ENCODE data around the gene TTC28.
"Not testable (repeated sequence)": the region's sequence is repeated elsewhere in the genome, so short reads cannot be mapped to it uniquely, and the experiment has no call there.

The TTC28 gene

DNA sequence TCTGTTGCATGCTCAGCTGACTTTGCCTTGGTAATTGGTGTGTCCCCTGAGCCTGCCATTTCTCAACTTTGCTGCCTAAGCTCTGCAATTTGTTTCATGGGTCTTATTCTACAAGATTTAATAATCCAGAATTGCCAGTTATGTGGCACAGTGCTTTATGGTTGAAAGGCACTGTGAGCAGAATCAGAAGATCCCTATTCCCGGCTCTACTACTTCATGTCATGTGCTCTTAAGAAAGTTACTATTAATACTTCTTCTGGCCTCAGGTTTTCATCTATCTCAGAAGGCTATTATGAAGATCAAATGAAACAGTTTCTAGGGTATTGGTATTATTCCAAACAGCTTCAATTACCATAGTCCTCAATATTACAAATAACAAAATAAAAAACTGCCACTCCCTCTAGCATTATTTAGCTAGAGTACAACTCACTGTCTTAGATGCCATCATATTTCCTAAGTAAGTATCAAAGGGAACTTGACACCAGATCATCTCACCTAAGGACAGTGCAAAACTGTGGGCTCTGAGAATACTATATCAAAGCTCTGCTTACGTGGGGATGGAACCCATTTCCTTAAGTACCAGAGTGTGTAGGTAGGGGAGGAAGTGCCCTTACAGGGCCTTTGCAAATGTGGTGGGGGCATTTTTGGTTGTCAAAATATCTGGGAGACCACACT is 560.5 kb downstream of the TTC28 start:
- DNase-seq, result no peak

DNA sequence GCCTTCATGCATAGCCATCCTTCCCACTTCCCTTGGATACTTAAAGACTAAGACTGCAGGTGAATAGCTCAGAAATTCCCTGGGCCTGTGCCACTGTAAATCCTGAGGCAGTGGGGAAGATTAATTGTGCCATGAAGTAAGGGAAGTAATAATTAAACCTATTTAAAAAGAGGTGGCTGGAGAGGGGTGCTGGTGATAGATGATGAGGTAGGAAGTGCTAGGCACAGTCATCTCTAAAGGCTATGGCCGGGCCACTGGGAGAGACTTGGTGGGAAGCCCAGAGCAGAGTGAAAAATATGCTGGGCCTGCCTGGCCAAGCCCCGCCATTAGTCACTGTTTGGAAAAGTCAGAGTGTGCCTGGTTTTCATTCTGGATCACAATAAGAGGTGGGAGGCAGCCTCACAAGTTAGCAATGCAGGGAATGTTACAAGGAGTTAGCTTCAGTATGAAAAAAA is 563.4 kb downstream of the TTC28 start:
- DNase-seq, result no peak

DNA sequence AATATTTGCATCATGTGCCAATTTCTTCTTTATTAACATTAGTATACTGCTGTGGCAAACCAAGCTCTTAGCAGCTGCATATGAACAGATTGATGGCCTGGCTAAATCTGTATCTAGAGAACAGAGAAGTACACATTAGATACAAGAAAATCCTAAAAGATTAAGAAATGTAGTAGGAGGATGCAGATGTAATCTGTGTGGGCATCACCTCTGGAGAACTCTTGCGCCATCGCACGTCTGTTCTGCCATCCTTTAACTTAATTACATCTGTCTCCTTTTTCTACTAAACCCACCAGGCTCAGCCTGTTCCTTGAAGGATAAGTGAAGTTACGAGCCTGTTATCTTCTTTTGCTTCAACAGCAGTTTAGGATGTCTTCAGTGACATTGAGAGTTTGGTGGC is 564.2 kb downstream of the TTC28 start:
- no peak for DNase-seq

DNA sequence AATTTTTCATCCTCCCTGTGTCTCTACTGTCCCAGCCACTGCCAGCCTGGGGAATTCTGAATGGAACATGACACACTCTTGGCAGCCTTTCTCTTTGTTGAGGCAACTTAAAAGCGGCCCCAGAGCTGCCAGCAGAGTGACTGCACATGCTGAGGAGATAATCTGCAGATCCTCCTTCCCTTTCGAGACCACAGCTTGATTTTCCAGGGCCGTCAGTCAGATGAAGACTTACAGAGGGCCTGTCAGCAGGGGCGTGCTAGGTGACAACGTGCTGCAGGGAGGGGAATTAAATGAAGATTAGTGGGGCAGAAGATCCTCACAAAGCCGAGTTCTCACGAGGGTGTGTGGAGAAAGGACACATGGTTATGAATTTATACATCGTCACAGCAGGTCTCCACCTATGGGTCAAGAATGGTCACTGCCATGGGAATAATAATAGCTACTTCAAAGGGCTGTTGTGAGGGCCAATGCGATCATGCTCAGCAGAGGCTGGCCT is 567.0 kb downstream of the TTC28 start:
- DNase-seq, result no peak

DNA sequence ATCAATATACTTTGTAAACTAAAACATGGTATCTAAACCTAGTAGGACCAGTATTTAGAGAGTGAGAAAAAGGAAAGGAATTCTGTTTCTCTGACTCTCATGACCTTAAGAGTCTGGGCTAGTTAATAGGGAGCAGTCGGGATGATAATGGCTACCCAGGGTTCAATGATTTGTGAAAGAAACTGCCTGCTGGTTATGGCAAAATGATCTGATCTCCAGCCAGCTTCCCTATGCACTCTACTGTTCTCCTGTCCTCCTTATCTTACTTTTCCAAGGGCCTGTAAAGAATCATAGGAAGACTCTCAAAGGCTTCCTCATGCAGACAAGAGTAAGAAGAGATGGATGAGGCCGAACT is 567.5 kb downstream of the TTC28 start:
- no peak for DNase-seq

DNA sequence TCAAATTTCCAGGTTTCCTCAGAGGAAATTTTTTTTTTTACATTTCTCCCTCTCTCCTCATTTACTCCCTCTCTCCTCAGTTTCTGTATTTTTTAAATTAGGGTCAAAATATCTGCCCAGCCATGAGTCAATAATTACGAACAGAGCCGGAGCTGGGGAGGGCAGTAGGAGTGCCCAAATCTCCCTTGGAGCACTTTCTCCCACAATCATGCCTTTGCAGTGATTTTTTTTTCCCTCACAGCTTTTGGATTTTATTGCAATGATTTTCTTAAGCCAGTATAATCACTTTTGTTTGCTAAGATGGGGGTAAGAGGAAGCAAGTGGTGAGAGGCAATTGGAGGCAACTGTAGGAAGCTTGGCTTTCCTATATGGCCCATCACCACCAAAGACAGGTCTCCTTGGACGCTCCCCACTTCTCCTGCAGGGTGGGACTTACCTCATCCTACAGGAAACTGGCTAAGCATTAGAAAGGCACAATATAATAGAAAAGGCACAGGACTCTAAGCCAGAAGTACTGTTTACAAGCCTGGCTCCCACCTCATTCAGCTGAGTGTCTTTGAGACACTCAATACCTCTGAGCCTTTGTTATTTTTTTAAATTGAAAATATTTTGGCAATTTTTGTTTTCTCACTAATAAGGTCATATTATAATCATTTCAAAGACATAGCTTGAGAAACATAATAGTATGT is 568.0 kb downstream of the TTC28 start:
- no peak for DNase-seq

DNA sequence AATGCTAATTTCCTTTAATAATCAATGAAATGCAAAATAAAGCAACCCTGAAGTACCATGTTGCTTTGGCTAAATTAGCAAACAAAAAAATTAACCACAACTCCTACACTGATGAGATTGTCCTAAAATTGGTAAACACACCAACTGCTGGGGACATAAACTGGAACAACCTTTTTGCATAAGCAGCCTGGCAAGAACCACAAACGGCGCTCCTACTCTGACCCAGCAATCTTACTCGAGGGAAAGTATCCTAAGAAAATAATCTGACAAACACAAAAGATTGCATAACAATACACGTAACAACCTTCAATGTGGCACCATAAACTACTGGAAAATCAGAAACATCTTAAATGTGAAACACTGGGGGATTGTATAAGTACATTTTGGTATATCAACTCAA is 570.8 kb downstream of the TTC28 start:
- DNase-seq, result no peak

DNA sequence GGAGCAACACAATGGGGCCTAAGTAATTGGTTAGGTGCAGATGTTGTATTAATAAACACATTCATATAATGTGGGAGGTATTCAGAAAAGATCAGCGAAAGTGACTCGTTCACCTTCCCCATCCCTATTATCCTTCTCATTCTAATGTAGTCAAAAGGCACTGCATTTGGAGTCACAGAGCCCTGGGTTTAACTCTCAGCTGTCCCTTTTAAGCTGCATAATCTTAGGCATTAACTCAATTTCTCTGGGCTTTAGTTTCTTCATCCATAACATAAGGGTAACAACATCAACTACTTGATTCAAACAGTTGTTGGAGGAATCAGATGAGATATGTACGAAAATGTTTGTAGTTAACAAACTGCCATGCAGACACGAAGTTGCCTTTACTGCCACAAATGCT is 573.0 kb downstream of the TTC28 start:
- DNase-seq, result no peak

DNA sequence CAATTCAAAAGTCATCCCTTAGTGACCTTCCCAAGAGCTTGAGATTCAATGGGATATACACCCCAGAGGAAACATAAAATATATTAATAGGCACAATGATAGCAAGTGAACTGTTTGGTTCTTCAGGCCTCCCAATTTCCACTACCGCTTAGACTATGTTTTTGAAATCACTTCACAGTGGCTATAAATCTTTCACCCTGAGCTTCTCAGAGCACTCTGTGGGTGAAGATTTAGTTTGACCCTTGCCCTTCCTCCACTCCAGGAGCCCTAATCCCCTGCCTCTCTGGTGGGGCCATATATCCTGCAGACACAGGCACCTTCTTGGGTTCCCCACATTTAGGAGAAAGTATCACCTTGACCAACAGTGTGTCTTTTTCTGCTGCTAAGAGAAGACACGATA is 573.7 kb downstream of the TTC28 start:
- no peak for DNase-seq

DNA sequence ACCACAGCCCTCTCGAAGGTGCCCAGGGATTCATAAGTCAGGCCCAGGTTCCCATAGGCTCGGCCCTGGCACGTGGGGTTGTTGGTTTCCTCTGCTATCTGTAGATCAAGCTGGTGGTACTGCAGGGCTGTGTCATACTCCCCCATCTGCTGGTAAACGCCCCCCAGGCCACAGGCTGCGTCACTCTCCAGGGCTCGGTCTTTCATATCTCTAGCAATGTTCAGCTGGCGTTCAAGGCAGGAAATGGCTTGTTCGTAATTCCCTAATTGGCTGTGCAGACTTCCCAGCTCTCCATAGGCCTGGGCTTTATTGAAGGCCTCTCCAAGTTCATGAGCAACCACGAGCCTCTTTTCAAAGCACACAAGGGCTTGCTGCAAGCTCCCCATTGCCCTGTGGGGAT is 574.2 kb downstream of the TTC28 start:
- DNase-seq, result no peak

DNA sequence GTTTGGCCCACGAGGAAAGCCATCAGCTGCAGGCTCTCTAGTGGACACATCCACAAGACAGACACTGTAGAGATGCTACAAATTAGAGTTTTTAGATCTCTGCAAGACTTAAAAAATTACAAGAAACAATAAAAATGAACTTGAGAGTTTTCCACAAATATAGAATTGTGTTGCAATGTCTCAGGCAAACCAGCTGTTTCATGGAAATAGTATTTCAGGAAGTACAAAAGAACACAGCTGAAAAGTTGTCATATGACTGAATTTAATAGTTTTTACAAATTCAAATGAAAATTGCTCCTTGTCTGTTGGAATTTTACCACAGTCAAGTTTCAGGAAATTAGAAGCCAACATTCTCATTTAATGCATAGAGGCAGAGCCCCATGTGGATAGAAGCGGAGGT is 576.0 kb downstream of the TTC28 start:
- no peak for DNase-seq

DNA sequence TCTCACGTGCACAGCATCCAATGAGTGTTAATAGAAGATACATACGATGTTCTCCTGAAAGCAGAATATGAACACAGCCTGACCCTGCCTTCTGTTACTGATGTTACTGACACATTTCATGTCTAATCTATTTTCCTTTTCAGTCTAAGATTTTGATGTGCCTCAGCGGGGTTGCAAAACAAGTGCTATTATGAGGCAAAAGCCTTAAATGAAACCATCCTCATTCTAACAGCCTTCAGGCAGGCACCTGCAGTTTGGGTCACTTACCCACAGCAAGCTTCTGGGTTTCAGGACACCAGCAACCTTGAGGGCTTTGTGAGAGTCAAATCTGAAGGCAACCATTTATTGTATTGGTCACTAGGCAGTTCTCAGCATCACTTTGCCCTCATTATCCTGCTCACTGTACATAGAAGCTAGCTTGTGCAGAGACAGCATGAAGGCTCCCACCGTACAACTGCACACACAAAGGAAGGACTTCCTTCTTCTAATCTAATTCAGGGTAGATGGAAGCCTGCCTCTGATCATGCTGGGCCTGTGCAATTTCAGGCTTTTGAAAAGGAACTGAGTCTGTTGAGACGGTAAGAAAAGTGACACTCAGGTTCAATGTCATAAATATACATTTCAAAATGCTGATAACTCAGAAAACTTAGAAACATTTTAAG is 577.4 kb downstream of the TTC28 start:
- DNase-seq, result no peak

DNA sequence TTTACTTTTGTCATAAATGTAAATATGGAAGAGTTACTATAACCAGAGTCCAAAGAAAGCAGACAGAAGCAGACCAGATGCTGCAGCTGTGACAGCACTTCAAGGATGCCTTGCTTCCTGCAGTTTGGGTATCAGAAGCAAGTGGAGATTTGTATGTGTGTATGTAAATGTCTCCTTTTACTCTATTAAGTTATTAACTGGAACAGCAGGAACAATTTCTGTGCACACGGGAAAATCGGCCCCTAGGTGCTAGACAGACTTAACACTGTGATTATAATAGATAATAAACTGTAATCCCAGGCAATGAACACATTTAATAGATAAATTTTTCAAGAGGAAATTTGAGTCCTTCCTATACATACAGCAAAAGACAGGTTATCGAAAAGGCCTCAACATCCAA is 582.0 kb downstream of the TTC28 start:
- DNase-seq, result no peak

DNA sequence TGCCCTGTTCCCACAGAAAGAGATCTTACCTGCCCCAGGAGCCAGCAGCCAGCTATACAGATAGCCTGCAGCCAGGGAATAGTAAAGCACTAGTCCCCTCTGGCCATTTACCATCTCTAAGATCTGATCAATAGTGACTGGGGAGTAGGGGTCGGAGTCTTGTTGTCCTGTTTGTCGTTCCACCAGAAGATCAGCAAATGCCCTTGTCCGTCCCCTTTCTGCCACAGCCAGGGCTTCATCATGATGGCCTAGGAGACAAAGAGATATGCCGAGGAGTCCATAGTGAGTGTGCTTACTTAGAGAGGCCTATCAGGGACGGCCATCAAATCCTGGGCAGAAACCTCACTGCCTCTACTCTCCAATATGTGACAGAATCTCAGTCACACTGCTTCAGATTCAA is 583.5 kb downstream of the TTC28 start:
- DNase-seq, result no peak

DNA sequence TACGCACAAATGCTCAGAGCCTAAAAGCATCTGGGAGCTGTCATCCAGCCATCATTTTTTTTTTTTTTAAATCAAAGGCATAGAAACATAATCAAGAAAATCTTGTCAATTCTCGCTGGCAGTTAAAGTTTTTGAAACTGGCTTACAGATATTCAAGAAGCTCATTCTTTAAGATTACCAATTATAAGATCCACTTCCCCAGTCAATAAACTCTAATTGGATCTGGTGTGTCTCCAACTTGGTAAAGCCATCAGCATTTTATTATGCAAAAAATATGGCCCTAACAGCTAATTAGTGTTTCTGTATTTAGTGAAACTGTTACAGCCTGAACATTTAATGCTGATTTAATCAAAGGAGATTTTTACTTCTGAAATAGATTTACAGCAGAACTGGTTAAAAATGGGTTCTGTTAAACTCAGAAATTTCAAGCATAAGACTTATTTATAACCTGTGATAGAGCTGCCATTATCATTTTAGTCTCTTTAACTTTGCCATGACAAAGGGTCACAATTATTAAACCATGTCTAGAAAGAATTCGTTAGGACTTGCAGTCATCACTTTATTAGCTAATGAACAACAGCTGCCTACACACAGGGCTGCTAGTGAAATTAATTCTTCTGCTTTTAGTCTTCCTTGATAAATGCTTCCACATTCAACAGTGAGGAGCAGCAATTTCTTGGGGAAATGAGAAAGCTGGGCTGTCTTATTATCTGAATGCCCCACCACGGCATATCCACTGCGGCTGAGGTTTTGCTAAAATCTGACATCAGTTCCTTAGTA is 584.1 kb downstream of the TTC28 start:
- DNase-seq, result no peak

DNA sequence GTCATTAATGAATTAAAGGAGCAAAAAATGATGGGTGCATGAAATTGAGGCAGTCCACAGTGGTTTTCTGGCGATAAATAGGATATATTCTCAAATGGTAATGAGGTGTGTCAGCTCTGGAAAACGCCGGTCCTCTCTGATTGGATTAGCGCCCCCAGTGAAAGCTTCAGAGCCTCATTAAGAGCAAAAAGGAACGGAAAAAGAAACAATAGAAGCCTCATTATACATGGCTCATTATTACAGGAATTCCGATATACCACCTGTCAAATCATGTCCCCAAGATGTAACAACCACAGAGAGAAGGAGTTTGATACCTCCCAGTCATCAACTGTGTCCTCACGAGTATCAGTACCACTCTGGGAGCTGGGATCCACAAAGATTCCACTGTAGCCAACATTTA is 584.9 kb downstream of the TTC28 start:
- DNase-seq, result no peak

DNA sequence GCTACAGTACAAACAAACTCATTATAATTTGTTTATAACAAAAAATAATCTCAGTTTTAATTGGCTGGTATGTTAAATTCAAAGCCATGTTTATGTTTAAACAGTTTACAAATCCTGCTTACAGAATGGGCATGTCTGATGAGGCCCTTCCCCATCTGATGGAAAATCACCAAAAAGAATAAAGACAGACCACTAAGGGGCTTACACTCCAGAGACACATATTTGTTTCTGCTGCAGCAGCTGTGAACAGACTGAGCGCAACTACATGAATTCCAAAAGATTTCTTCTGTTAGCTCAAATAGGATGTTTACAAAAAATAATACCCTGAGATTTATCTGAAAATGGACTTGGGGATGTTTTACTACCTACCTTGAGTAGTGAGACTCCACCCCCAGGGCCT is 585.9 kb downstream of the TTC28 start:
- no peak for DNase-seq

DNA sequence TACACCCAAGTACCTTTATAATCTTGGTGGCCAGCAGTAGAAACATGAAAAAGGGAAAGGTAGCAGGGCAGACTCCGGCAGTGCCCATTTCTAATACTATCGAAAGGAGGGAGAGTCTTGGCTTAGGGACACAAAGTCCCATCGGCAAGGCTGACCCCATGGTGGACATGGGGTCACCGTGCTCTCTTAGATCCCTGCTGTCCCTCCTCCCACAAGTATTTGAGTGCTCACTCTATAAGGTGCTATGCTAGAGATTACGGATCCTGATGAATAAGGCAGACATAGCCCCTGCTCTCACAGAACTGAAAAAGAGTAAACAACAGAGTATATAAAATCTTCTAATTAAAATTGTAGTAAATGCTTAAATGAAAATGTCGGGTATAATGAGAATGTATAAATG is 588.2 kb downstream of the TTC28 start:
- DNase-seq, result no peak

DNA sequence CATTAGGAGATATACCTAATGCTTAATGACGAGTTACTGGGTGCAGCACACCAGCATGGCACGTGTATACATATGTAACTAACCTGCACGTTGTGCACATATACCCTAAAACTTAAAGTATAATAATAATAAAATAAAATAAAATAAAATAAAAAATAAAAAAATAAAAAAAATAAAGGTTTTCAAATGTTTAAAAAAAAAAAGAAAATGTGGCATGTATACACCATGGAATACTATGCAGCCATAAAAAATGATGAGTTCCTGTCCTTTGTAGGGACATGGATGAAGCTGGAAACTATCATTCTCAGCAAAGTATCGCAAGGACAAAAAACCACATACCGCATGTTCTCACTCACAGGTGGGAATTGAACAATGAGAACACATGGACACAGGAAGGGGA is 590.1 kb downstream of the TTC28 start:
- not testable (repeated sequence) for DNase-seq

DNA sequence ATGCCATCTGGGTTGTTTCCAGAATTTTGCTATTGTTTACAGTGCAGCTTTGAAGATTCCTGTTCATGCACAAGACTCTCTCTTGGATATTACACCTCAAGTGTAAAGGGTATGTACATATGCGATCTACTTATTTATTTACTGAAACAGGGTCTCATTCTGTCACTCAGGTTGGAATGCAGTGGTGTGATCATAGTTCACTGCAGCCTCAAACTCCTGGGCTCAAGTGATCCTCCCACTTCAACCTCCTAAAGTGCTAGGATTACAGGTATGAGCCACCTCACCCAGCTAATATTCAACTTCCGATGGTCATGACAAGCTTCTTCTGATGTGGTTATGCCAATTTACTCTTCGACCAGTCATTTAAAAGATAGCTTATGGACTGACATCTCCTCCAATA is 602.5 kb downstream of the TTC28 start:
- DNase-seq, result no peak

DNA sequence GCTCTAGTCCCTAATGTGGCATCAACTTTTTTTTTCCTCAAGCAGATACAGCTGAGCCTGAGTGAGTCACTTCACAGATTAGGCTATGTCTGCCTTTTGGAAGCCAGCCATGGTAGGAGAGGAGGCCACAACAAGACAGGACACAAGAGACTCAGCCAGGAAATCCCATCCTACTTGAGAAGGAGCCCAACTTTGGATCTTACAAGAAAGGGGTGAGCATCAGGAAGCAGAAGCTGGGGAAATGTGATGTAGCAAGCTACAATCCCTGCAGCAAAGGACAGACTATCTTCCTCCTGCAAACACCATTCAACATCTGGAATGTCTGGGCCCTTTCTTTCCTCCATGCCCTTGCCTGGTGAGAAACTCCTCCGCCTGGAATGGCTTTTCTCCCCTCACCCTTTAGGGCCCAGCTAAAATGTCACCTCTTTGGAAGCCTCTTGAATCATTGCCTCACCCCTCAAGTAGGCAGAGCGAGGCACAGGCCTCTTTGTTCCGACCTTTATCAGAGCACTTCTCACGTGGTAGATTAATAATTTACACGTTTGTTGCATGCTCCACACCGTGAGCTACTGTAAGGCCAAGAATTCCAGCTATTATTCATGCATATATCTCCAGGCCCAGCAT is 604.2 kb downstream of the TTC28 start:
- no peak for DNase-seq

DNA sequence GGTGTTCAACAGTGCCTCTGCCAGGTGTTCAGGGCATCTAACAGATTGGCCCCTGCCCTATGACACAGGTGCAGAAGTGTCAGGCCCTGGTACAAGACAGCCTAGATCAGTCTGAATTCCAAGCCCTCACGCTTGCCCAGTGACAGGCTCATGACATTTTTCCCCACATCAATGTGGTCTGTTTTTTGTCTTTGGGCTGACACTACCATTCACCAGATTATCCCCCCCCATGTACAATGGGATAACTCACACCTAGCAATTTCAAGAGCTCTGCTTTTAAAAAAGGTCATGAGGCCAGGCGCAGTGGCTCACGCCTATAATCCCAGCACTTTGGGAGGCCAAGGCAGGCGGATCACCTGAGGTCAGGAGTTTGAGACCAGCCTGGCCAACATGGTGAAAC is 605.1 kb downstream of the TTC28 start:
- no peak for DNase-seq

DNA sequence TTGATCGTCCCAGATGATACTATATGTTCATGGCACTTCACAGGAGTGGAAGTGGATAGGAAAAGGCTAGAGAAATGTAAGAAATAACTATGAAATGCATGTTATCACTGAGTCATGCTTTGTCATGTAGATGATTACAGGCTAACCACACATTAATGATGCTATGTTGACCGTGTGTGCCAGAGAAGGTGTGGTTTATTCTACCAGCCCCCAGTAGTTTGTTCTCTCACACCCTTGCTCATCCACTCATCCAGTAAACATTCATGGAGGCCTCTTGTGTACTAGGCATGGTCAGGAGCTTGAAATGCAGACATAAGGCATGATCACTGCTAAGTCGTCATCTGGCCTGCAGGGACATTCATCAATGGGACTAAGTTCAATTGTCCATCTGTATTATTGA is 607.6 kb downstream of the TTC28 start:
- DNase-seq, result no peak

Data from bone marrow (tissue), 2 donors.